Myocyte (in vitro differentiated cells): ENCODE results near the gene FDCSP. TPM values are rescaled to one million over a fixed set of nuclear protein-coding genes. Genes with fewer than 3 reads are reported as not detected.
"Not testable (repeated sequence)": the region's sequence is repeated elsewhere in the genome, so short reads cannot be mapped to it uniquely, and the experiment has no call there.

Experiments
- DNase-seq: peaks from one replicate; pipeline ENCODE4 v3.0.0-alpha.2; 2012; ENCODE audit warnings: low read depth
- polyA plus RNA-seq: library from polyadenylated mRNA; unstranded; fragments of >200 nt; gene quantifications from one replicate; pipeline ENCODE4 v1.2.1, GENCODE V29; 2012; ENCODE audit warnings: missing spikeins
- total RNA-seq: library from RNA; depleted of rRNA; stranded (reverse); fragments of >200 nt; gene quantifications from 2 replicates; pipeline ENCODE4 v1.2.3, GENCODE V29; 2014

Gene FDCSP
- total RNA-seq, result not detected in 2 replicates
- not detected for polyA plus RNA-seq

DNA sequence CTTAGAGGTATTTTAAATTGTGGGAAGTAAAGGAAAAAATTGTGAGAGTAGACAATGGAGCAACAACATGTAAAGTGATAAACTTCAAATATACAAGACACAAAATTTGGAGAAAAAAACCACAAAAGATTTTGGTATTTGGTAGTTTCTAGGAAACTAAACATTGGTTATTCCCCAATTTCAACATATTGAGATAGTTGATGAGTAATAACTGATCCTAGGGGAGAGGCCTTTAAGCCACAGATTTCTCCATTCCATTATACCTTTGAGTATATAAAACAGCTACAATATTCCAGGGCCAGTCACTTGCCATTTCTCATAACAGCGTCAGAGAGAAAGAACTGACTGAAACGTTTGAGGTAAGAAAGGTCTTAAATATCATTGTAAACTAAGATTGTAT lies at the start of gene FDCSP:
TSS of gene FDCSP (plus strand) at position 301 of the 400 bp plus-strand sequence. CDS start 5,071 bp downstream, outside the sequence.
- no peak for DNase-seq

DNA sequence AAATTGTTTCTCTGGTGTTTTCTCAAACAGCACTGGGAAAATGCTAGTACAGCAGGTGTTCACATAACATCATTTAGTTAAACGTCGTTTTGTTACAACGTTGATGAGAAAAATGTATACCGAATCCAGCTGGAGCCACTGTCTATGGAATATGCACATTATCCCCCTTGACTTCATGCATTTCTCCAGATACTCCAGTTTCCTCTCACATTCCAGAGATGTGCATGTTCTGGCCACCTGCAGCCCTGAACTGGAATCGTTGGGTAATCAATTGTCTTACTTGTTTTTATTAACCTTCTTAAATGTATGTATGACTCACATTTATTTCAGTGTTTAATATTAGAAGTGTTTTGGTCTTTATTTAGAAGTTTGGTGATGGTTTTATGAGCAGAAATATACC lies 48.8 kb upstream of the FDCSP start:
- DNase-seq, result no peak

DNA sequence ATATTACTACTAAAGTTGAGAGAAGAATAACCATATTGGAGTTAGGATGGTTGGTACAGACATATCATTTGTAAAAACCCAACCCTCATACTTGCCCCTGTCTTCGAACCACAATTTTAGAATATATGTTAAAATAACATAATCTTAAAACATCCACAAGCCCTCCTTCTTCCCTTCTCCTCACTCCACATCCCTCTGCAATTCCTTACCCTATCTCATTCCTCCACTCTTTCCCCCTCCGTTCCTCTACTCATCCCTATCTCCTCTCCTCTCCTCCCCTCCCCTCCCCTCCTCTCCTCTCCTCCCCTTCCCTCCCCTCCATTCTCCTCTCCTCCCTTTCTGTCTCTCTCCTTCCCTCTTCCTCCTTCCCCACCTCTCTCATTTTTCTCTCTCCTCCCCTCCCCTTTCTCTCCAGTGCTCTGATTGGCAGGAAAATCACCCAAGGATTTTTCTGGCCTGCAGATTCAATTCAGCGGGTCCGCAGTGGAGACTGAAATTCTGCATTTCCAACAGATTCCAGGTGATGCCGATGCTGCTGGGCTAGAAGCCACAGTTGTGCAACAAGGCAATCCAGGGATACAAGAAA lies 47.8 kb upstream of the FDCSP start:
- no peak for DNase-seq

DNA sequence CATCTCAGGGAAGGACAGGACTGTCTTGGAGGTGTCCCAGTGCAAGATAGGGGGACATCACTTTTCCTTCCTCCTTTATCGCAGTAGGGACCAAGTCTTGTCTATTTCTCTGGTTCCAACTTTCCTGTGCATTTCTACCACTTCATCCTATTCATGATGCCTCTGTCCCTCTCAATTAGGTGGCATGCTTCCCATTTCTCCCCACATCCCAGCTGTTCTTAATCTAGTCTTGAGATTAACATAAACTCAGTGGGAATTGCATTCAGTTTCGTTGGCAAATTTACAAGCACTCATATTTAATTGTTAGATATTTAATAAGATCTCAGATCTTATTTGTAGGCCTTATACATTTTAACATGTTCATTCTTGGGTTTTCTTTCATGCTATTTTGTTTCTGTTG lies 46.1 kb upstream of the FDCSP start:
- no peak for DNase-seq

DNA sequence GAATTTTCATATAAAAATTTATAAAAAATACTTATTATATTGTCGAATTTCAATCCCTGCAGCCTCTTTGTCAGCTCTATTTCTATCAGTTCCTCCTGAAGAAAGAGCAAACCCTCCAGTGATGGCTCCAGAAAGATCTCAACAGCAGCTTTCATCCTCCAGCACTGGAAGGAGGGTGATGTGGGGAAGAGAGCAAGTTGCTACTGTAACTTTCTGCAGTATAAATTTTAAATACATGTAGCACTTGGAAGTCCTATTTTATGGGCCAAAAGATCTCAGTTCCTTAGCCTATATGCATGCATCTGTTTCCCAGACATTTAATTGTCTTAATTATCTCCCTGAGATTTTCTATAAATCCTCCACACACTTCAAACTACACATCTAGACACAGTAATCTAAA lies 44.1 kb upstream of the FDCSP start:
- no peak for DNase-seq

DNA sequence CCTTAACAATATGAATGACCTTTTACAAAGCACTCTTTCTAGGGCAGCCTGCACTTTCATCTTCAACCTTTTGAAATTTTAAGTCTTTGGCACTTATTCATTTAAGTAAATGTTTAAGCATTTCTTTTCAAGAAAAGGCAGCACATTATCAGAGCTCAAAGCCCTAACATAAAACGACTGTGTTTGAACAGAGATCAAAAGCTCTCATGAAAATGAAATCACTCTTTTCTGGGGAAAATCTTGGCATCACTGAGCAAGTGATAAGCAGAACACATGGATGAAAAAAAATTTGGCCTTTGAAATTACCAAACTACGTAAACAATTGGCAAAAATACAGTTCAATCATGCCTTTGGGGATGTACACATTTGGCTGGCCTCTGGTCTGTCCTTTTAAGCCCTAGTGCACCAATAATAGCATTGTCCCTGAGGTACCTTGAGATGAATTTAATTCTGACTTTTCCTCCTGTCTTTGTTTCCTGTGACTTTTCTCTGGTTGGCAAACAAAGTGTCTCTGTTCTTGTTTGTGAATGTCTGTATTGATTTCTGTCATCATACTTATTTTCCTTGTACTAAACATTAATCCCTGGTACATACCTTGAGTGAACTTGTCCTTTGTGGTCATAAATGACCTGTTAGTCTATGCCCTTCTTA lies 43.3 kb upstream of the FDCSP start:
- DNase-seq, result no peak

DNA sequence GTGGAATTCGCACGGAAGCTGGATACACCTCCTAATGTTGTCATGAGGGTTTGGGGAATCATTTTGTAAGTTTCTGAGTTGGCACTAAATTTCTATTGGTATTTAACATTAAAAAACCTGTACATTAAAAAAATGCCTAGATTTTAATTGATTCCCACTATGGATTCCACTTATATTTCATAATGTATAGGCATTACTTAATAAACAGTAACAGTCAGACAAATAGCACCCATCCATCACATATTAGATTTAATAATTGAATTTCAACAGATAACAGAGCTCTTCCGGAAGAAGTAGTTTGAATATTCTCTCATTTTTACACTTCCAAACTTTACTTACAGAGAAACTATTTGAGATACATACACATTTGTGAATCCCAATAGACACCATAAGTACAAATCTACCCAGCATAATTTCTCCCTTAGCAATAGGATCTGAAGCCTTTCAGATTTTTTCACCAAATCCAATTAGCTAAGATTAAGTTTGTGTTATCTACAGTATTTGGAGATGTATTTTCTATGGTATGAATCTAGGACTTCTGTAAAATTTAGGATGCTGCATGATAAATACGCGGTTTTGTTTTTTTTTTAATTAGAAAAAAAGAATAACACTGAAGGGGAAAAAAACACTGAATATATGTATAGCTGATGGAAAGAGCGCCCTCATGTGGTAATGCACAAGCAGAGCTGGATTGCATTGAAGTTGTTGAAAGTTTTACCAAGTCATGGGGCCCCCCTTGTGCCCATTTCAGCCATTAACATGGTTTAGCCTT lies 42.6 kb upstream of the FDCSP start:
- peak; percentile 10 for DNase-seq

DNA sequence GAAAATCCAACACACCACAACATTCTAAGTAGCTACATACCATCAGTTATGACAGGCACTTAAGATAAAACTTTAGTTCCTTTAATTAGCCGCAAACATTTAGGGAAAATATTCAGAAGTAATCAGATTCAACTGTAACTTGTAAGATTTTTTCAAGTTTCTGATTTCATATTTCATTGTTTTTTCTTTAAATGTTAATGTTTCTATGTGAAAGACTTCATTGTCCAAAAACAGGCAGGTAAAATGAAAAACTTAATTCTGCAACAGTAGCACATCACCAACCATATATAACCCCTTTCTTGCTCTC lies 42.0 kb upstream of the FDCSP start:
- no peak for DNase-seq

DNA sequence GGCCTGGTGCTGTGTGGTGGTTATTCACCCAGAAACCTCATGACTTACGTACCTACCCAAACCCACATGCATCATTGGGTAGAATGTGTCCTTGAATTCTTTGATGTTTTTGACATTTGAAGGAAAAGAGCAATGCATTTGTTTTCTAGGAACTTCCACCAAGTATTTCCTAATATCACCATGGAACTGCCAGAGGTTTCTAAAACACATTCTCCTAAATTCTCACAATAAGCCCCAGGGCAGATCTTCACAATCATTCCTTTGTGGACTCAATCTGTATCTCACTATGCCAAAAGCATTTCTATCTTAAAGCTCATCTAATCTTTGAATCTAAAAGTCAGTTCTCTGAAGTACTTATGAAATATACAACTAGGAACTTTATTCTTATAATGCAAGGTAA lies 38.7 kb upstream of the FDCSP start:
- DNase-seq, result no peak

DNA sequence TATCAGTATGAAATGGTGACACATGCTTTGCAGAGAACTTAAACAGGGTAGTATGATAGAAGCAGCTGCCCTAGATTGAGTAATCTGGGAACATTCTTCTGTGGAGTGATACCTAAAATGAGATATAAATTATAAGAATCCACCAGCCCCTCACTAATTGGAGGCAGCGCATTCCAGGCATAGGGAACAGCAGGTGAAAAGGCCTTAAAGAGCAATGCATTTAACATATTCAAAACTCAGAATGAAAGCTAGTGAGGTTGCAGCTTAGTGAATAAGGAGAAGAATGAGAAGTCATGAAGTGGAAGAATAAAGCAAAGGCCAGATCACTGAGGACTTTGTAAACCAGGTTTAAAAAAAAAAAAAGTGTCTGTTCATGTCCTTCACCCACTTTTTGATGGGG lies 35.3 kb upstream of the FDCSP start:
- no peak for DNase-seq

DNA sequence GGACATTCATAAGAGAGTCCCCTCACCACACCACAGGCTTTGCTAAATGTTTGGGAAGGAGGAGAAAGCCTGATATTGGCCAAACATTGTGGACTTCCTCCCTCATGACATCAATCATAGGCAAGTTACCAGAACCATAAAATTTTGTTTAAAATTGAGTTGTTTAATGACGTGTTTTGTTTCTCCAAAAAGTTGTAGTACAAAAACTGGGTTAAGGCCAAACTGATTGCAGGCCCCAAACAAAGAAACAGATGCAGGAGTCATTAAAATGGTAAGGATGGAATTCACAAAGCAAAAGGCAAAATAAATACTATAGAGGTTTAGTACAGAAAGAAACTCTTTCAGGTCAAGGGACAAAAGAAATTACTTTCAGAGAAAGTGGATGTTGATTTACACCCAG lies 34.3 kb upstream of the FDCSP start:
- DNase-seq, result no peak

DNA sequence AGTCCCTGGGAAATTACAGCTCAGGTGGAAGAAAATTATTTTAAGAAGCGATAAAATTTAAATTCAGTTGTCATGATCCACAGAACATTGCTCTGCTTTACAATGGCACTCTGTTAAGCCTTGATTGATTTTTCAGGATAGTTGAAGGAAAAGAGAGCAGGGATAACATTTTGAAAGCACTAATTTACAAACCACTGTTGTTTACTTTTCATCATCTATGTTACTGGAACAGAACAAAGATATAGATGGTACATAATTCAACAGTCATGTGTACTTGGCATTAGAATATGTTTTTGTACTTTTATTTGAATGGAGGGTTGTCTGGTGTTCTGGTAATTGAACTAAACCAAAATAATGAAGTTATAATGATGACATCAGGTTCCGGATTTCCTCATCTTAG lies 33.0 kb upstream of the FDCSP start:
- no peak for DNase-seq

DNA sequence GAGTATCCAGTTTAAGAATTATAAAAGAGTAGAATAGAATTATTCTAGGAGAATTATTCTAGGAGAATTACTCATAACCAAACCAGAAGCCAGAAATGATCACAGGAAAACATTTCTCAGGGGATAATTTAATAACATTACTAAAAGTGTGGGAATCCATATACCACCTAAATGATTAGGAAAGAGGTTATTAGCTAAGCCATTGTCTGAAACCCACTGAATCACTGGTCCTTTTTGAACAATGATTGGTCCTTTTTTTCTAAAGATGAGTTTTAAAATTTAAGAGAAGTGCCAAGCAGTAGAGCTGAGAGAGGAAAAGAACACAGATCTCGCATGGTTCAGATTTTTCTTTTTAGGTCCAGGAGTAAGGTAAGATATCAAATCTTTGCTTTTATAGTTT lies 30.5 kb upstream of the FDCSP start, which contains the start of gene ODAM:
TSS of gene ODAM (plus strand) at position 301 of the 400 bp plus-strand sequence. CDS start 819 bp downstream, outside the sequence.
- no peak for DNase-seq

DNA sequence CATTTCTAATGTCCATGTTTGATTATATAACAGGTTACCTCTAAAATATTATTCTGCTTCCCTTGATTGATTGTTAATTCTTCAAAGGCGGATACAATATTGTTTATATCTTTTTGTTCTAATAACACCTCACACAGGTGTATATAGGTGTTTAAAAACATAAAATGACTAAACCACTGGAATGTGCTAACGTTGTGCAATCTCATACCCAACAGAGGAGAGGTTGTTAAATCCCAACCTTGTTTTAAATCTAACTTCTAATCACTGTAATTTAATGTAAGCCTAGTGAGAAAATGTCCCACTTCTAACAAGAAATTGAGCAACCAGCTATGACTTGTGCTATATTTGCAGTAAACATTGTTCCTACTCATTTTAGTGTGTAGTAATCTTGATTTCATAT lies 29.1 kb upstream of the FDCSP start:
- no peak for DNase-seq

DNA sequence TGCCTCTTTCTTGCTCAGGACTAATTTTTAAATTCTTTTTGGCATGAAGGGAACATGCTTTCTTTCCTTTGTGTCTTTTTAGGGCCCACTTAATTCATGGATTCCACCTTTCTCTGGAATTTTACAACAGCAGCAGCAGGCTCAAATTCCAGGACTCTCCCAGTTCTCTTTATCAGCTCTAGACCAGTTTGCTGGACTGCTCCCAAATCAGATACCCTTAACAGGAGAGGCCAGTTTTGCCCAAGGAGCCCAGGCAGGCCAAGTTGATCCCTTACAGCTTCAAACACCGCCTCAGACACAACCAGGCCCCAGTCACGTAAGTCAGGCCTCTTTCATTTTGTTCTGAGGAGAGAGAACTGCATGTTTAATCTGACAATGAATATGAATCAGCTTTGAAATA lies 28.1 kb upstream of the FDCSP start:
- no peak for DNase-seq

DNA sequence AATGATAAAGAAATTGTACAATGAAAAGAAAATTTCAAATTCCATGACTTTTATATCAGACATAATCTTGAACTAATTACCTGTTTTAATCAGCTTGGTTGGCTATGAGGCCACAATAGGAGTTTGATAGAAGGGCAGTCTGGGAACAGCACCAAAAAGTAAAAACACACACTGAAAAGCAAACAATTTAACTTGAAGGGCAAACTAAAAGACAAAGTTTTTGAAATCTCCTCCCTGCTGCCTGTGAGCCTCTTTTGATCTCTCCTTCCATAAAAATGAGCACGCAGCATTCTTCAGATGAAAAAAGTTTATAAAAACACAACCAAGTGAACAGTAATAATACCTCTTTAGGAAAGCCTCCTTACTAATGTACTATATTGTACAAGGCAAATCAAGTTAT lies 22.3 kb upstream of the FDCSP start:
- DNase-seq, result no peak

DNA sequence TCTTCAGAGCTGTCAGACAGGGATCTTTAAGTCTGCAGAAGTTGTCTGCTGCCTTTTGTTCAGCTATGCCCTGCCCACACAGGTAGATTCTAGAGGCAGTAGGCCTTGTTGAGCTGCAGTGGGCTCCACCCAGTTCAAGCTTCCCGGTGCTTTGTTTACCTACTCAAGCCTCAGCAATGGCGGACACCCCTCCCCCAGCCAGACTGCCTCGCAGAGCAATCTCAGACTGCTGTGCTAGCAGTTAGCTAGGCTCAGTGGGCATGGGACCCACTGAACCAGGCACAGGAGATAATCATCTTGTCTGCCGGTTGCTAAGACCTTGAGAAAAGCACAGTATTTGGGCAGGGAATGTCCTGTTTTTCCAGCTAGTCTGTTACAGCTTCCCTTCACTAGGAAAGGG lies 13.2 kb upstream of the FDCSP start:
- not testable (repeated sequence) for DNase-seq

DNA sequence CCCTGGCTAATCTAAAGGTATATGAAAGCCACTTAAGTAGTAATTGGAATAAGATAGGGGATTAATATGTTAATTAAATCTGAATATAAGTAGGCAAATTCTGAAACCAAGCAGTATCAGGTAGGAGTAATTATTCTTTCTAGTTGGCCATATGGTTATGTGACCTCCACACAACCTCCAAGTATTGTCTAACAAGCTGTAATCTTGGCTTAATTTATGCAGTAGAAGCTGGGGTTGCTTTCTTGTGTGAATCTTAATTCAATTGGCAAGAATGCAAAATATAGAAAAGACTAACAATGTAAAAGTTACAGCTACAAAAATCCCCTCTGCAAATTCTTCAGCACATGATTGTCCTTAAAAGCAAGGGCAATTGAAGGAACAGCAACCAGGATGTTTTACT lies 9.8 kb upstream of the FDCSP start:
- not testable (repeated sequence) for DNase-seq

DNA sequence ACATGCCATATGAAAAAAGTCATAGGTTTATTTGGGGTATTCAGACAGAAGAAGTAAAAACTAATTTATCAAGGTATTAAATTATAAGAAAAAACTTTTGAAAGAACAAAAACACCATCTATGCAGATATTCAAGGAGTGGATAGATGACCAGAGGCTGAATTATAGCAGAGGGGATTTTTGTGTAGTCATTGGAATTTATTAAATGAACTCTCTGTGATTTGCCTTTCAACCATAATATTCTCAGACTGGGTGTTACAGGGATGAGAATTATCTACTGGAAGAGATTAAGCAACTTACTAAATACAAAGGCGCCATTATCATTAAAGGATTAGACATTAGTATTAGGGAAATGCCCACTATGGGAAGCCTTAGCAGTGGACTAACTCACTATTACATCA lies 9.4 kb upstream of the FDCSP start:
- not testable (repeated sequence) for DNase-seq

DNA sequence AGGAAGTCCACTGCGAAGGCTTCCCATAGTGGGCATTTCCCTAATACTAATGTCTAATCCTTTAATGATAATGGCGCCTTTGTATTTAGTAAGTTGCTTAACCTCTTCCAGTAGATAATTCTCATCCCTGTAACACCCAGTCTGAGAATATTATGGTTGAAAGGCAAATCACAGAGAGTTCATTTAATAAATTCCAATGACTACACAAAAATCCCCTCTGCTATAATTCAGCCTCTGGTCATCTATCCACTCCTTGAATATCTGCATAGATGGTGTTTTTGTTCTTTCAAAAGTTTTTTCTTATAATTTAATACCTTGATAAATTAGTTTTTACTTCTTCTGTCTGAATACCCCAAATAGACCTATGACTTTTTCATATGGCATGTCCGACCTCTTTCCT lies 4.5 kb upstream of the FDCSP start:
- not testable (repeated sequence) for DNase-seq

DNA sequence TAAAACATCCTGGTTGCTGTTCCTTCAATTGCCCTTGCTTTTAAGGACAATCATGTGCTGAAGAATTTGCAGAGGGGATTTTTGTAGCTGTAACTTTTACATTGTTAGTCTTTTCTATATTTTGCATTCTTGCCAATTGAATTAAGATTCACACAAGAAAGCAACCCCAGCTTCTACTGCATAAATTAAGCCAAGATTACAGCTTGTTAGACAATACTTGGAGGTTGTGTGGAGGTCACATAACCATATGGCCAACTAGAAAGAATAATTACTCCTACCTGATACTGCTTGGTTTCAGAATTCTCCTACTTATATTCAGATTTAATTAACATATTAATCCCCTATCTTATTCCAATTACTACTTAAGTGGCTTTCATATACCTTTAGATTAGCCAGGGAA lies 4.1 kb upstream of the FDCSP start:
- not testable (repeated sequence) for DNase-seq

DNA sequence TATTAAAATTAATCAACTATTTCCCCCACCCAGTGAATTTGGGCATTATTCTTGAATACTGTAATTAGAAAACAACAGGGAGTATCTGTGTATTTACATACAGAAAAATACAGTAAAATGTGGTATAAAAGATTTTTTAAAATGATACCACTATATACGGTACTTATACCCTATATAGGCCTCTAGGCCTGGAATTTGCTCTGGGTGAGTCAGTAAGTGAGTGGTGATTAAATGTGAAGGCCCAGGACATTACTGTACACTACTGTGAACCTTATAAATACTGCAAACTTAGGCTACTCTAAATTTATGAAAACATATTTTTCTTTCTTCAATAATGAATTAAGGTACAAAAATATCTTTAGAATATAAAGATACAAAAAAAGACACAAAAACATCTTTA lies 10.2 kb downstream of the FDCSP start:
- DNase-seq, result no peak
